Right ventricle myocardium inferior (tissue), 1 donor: ENCODE data around the gene COA5. TPM values are rescaled to one million over a fixed set of nuclear protein-coding genes. Genes with fewer than 3 reads are reported as not detected.

Experiments used
- ATAC-seq: fragments of 200-7000 bp; cut with Tn5 transposase; one replicate; pipeline ENCODE4 v1.9.1; 2020; ENCODE audit warnings: mild to moderate bottlenecking, moderate library complexity
- DNase-seq: peaks from one replicate; pipeline ENCODE4 v3.0.0; 2021; ENCODE audit errors: missing footprints
- intact Hi-C: fragments of 100-400 bp; cut with DNase I; formaldehyde crosslinking; loops from one replicate; pipeline ENCODE4 v1.11.0; 2022
- total RNA-seq: library from RNA; stranded (reverse); fragmentation: NEBNext Ultra II Directional; extraction: Animal tissue kit (Norgen Biotek cat#: 25700); gene quantifications from one replicate; pipeline ENCODE4 v1.2.1, GENCODE V29; 2021
- donor health status: DM: no; HTN: yes; CAD: no; lungs with severe emphysema.

COA5 gene
- total RNA-seq, 1 donor from 2014 or later = 25.6 TPM

DNA sequence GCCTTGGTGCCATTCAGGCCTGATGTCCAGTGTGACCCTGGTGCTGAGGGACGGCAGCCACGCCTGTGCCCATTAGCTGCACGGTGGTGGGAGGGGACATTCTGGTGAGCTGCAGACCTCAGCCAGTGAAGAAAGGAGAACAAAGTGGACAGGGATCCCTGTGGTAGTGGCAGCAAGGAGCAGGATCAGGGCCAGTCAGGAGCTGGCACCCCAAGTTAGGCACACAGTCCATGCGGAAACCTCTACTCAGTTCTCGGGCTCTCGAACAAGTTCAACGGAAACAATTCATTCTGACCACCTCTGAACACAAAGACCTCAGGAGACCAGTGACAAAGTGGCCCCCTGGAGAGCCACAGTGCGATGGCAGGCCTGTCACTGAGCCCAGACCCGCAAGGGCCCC is 30.1 kb downstream of the COA5 start:
- intact Hi-C loops = loop anchor here (5.0 kb wide), 1 partner anchor 166 kb away; no protein-coding TSS in a partner anchor
- DNase-seq = no peak

DNA sequence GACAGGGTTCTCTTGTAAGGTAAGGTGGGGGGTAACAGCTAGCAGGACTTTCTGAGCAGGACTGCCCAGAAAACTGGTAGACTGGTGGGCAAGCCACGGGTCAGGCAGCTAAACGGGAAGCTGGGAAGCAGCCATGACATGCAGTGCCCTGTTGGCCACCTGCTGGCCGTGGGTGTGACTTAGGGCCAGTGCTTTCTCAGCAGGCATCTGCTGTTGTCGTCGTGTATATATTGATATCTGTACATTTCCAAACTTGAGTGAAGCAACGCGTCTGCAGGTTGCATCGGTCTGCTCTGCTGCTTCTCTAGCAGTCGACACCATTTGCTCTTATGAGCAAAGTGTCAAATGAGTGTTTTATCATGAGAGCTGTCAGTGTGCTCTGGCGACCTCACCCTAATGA is 31.0 kb downstream of the COA5 start:
- peak; percentile 33 for ATAC-seq
- intact Hi-C loops = loop anchor here (5.0 kb wide), 1 partner anchor 165 kb away; no protein-coding TSS in a partner anchor
- no peak for DNase-seq

More for the DNA sequence above, 30.1 kb downstream of the COA5 start:
- ATAC-seq = no peak

GRCh38 chr2:98576666-98577312 is 31.5 kb downstream of the COA5 start:
- ATAC-seq (peak; percentile 17), DNase-seq (no peak)
- intact Hi-C loops = loop anchor here (5.0 kb wide), 1 partner anchor 164 kb away; no protein-coding TSS in a partner anchor

GRCh38 chr2:98573426-98573825 is 34.9 kb downstream of the COA5 start:
- intact Hi-C loops = no loop called here
- DNase-seq (no peak), ATAC-seq (no peak)

DNA sequence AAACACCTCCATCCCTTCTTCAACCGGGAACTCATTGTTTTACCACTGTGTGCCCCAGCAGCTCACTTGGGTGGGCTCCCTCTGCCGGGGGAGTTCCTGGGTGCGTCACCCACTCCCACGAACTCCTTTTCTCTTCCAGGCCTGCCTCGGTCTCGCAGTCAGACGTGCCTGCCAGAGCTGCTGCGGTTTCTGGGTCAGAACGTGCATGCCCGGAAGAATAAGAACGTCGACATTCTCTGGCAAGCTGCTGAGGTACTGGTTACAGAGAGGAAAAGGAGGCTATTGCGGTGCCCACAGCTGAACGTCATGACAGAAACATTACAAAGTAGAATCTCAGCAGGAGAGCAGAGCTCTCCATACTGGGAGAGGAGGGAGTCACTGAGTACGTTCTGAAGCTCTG is 35.6 kb downstream of the COA5 start:
- ATAC-seq (no peak), DNase-seq (no peak)
- intact Hi-C loops = no loop called here

DNA sequence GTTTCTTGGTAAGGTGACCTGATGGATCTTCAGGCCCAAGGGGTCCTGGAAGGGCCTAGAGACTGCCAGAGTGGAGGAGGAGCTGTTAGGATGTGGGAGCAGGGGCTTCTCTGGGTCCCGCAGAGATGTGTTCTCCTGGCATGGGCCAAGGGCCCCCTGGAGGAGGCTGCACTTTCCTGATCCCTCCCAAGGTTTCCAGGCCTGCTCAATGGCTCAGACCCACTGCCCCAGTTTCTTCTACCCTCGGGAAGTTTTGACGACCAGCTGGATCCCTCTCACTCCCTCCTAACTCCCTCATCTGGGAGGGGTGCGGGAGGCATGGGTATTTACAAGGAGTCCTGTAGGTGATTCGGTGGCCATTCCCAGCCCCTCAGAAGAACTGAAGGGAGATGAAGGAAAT is 36.1 kb downstream of the COA5 start:
- intact Hi-C loops = no loop called here
- no peak for ATAC-seq
- no peak for DNase-seq

- DNase-seq (no peak), ATAC-seq (no peak)
- intact Hi-C loops = no loop called here
These were observed 36.5 kb downstream of the COA5 start for GRCh38 chr2:98571796-98572195.

DNA sequence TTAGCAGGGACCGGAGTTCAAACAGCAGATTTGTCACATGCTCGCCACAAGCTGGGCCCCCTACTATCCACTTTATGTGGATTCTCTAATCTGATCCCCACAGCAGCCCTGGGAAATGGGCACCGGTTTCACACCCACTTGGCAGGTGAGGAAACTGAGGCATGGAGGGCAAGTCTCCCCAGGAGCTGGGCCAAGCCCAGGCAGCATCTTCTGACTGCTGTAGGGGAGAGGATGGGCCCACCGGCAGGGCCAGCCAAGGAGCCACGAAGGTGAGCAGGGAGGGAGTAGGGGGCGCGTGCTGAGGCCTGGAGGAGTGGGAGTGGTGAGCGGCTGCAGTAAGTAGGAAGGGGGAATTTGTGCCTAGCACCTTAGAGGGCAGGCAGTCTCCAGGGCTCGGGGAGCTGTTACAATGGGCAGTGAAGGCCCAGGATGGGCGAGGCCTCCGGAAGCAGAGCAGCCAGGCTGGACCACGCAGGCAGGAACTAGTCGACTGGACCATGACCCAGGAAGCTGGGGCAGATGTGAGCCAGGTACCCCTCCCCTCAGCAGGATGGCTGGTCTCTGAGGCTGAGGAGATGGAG is 37.1 kb downstream of the COA5 start:
- DNase-seq (no peak), ATAC-seq (no peak)
- intact Hi-C loops = no loop called here

- DNase-seq (no peak), ATAC-seq (no peak)
- intact Hi-C loops = no loop called here
These were observed 38.0 kb downstream of the COA5 start for GRCh38 chr2:98570356-98570755.

DNA sequence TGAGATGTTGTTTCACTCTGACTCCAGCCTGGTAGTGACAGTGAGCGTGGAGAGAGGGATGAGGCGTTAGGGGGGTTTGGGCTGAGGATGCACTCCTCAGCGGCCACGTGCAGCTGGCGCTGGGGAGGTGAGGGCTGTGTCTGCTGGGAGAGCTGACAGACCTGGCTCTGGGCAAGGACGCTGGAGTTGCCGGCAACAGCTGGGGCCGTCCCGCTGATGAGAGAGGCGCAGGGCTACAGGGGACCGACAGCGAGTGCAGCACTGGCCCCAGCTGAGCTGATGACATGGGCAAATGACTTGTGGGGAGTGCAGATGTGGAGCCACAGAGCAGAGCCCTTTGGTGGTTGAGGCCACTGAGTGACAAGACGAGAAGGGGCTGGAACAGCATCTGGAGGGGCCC is 38.4 kb downstream of the COA5 start:
- ATAC-seq = no peak
- DNase-seq = no peak
- intact Hi-C loops = loop anchor here (10.0 kb wide), 1 partner anchor 125 kb away; the partner anchor contains the start of gene INPP4A

DNA sequence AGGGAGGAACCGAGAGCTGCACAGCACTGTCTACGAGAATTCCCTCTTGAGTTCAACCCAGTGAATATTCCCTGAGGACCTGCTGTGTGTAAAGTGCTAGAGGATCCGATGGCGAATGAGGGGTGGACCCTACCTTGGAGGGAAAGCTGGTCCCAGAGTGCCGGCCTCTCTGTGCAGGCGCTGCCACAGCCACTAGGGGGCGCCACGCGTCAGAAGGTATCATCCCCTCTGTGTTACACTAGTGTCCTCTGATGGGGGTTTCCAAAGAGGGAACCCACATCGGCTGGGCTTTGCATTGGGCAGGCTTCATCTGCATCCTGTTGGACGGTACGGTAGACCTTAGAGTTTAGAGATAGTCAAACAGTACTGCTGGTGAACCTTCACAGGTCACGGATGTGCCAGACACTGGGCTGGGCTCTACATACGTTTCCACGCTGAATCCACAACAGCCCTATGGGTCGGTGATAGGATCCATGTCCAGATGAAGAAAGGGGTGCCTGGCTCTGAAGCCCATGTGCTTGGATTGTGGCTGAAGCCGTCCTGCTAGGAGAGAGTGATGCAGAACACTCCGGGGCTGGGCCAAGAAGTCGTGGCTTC is 39.0 kb downstream of the COA5 start:
- ATAC-seq (no peak), DNase-seq (no peak)
- intact Hi-C loops = loop anchor here (10.0 kb wide), 1 partner anchor 124 kb away; the partner anchor contains the start of gene INPP4A

GRCh38 chr2:98568161-98568956 is 40.0 kb downstream of the COA5 start:
- ATAC-seq = no peak
- intact Hi-C loops = loop anchor here (10.0 kb wide), 1 partner anchor 124 kb away; the partner anchor contains the start of gene INPP4A
- no peak for DNase-seq

GRCh38 chr2:98565941-98566340 is 42.4 kb downstream of the COA5 start:
- DNase-seq (no peak), ATAC-seq (no peak)
- intact Hi-C loops = loop anchor here (10.0 kb wide), 1 partner anchor 121 kb away; the partner anchor contains the start of gene INPP4A

GRCh38 chr2:98565286-98565860 is 42.9 kb downstream of the COA5 start:
- intact Hi-C loops = loop anchor here (10.0 kb wide), 1 partner anchor 121 kb away; the partner anchor contains the start of gene INPP4A
- no peak for DNase-seq
- ATAC-seq = no peak

DNA sequence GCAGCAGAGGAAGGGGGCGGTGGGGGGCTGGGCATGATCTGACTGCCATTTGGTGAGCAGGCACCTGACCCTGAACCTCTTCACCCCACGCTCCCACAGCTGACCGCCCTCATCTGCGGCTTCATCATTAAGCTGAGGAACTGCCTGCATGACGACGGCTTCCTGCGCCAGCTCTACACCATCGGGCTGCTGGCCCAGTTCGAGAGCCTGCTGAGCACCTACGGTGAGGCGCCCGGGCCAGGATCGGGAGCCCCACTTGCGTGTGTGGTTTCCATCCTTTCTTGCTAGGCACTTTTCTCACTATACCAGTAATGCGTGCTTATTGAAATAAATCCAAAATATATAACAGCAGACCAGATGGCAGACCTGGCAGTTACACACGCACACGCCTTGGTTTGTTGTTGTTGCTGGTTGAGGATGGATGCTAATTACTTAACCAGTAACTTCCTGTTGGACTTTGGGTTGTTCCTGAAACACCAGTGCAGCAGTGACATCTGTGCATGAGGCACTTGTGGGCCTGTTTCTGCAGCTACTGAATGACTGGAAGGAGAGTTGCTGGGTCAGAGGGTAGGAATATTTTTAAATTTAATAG is 43.7 kb downstream of the COA5 start:
- no peak for DNase-seq
- no peak for ATAC-seq
- intact Hi-C loops = loop anchor here (10.0 kb wide), 1 partner anchor 120 kb away; the partner anchor contains the start of gene INPP4A

DNA sequence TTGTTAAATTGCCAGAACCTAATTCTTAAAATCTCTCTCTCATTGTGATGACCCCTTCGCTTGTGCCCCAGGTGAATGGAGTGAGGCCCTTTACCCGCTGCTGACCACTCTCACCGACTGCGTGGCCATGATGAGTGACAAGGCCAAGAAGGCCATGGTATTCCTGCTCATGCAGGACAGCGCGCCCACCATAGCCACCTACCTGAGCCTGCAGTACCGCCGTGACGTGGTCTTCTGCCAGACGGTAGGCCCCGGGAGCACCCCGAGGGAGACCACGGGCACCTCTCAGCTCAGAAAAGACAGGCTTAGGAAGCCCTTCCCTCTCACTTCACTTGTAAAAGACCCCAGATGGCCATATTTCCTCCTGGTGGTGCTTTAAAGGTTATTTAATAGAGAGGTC is 44.9 kb downstream of the COA5 start:
- DNase-seq (no peak), ATAC-seq (no peak)
- intact Hi-C loops = loop anchor here (10.0 kb wide), 1 partner anchor 119 kb away; the partner anchor contains the start of gene INPP4A

DNA sequence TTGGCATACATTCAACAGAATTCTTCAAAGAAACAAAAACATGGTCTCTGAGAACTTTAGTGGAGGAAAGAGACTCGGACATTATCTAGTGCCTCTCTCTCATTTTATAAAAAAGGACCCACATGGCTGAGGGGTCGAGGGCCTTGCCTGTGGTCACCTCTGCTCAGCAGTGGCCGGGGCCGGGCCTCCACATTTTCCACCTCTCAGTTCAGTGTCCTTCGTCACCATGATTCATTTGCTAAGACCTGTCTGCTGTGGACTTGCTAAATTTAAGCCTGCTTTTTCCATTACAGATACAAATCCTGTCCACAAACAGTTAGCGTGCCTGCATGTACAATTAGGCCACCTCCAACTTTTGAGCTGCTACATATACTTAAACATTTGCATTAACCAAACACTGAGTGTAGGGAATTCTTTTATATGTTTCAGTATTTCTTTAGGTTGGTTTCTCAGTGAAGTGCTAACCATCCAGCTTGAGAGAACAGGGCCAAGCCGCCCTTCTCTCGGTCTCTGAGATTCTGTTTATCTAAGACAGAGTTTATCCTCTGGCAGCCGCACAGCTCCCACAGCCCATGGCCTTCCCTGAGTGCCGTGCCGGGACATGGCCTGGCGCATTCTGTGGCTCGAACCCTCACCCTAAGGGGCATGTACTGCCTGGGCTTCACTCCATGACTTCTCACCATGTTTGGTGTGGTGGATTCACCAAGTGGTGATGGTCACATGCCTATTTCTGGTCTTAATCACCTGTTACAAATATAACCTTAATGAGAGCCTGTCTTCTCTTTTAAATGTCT is 46.2 kb downstream of the COA5 start:
- intact Hi-C loops = loop anchor here (10.0 kb wide), 1 partner anchor 117 kb away; the partner anchor contains the start of gene INPP4A
- DNase-seq = no peak

More for the DNA sequence above, 46.2 kb downstream of the COA5 start:
- ATAC-seq = no peak
